Stimulated activated CD8-positive, alpha-beta memory T cell treated with anti-CD3 and anti-CD28 coated beads, Interleukin-4, amount 100 ng/mL, for 48 hours (primary cell): ENCODE measurements around the gene ZNF202.
"Not testable (repeated sequence)": the region's sequence is repeated elsewhere in the genome, so short reads cannot be mapped to it uniquely, and the experiment has no call there.

ENCODE experiments used
- DNase-seq: peaks from one replicate; pipeline ENCODE4 v3.0.0-alpha.2; 2020

Gene ZNF202

DNA sequence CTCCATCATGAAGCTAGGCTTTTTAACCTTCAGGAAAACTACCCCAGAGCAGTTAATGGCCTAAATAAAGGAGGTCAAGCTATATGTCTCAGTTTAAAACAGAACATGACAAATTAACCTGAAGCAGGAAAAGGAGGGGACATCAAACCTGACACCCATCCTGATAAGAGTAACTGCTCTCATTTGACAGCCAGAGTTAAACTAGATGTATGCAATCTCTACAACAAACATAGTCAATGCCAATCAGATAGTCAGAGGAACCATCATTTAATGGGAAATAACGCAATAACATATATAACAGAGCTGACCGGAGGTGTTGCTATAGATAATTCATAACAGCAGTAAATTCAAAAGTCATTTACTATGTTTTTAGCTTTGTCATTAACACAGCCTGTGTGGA lies 3.1 kb downstream of the ZNF202 start:
- DNase-seq: no peak

DNA sequence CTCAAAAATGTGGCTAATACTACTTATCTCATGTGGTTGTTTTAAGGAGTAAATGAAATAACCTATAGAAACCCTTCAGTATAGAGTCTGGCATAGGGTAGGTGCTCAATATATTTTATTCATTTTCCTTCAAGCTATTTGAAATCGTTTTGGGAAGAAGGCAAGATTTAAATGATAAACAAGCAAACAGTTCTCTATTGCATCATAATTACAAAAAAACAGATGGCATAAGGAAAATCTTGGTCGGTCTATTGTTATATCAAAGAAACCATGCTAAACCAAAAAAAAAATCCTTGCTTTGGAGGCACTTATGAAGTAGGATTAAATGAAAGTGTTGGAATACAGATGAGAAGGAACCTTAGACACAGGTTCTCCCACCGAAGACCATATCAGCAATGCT lies 4.7 kb downstream of the ZNF202 start:
- no peak for DNase-seq

DNA sequence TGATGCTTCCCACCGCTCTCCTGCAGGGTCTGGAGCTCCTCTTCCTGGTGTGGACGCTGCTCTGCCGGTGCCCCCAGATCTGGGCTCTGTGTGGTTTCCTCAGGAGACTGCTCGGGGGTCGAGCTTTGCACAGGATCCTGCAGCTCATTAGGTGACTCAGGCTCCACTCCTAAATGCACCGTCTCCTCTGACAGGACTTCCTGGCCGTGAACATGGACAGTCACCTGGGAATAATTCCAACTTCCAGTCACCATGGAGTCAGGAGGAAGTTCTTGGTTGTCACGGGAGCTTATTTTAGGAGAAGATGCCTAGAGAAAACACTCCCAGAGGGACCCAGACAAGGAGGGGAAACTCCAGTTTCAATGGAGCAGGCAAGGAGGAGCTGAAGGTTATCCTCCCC lies 11.9 kb downstream of the ZNF202 start:
- no peak for DNase-seq

DNA sequence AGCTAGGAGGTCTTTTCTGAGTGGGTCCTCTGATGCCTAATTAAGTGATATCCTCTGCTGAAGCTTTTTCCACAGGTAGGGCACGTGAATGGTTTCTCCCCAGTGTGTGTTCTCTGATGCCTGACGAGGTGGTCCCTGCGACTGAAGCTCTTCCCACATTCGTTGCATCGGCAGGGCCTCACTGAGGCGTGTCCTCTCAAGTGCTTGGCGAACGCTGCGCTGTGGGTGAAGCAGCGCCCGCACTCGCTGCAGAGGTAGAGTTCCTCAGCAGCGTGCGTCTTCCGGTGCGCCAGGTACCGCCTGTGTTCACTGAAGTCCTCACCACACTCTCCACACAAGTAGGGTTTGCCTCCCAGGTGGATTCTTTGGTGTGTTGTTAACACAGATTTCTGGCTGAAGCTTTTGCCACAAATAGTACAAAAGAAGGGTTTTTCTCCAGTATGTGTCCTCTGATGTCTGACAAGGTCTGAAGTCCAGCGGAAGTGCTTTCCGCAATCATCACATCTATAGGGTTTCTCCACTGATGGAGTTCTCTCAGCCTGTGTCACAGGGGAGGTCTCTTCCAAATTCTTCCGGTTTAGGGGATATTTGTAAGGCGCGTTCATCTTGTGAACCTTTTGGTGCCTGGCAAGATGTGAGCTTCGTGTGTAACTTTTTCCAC lies 15.3 kb downstream of the ZNF202 start:
- DNase-seq: no peak

DNA sequence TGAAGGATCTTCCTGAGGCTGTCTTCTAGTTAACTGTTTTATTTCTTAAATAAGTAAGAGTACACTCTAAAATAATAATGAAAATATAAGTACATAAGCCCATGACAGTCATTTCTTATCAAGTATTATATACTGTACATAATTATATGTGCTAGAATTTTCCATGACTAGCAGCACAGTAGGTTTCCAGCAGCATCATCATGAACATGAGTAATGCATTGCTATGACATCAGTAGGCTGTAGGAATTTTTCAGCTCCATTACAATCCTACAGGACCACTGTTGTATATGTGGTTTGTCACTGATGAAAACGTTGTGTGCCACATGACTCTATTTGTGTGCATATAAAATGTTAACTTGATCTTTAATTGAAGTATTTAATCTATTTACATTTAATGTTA lies 22.0 kb downstream of the ZNF202 start:
- no peak for DNase-seq

DNA sequence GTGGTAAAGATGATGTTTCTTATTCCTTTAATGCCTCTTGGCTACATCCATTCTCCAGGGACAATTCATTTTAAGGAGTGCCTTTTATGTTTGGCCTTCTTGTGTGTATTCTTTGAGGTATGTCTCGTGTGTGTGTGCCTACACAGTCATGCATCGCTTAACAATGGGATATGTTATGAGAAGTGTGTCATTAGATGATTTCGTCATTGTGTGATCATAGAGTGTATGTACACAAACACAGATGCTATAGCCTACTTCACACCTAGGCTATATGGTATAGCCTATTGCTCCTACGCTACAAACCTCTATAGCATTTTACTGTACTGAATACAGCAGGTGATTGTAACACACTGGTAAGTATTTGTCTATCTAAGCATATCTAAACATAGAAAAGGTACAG lies 23.0 kb downstream of the ZNF202 start:
- DNase-seq: no peak

DNA sequence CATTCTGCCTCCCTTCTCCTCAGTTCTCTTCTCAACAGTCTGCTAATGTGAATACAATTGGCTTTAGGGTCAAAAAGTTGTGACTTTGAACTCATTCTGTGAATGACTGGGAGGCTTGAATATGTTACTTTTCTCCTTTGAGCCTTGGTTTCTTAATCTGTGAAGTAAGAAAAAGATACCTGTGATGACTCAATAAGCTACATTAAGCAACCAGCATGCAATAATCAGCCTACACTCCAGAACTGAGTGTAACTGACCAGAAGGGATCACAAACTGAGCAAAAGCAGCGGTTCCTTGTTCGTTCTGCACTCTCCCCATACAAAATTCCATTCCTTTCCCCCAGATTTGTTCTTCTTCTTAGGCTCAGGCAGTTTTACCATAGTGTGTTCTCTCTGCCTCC lies 23.4 kb downstream of the ZNF202 start:
- DNase-seq: no peak

DNA sequence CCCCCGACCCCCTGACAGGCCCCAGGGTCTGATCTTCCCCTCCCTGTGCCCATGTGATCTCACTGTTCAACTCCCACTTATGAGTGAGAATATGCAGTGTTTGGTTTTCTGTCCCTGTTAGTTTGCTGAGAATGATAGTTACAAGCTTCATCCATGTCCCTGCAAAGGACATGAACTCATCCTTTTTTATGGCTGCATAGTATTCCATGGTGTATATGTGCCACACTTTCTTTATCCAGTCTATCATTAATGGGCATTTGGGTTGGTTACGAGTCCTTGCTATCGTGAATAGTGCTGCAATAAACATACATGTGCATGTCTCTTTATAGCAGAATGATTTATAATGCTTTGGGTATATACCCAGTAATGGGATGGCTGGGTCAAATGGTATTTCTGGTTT lies 28.8 kb downstream of the ZNF202 start:
- DNase-seq: not testable (repeated sequence)

DNA sequence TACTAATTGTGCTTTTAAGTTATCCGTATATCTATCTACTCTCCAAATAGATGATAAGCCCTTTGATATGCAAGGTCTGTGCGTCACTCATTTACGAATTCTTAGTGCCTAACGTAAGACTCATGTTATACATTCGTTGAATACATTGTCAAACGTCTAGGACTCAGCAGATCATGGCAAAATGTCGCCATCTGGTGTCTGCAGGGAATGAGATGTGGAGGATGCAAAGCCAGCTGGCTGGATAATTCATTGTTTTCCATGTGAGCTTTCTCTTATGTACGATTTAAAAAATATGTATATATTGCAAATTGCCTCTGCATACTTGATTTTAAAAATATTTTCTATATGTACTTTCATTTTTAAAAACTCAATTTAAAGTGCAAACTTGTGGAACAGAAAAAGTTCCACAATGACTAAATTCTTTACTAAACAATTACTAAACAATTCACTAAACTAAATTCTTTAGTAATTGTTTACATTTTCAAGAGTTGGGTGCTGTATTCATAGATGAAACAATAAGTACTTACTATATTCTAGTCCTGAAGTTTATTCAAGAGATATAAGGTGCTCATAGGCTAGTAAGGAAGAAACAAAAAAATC lies 33.8 kb downstream of the ZNF202 start:
- peak; percentile 71 for DNase-seq

DNA sequence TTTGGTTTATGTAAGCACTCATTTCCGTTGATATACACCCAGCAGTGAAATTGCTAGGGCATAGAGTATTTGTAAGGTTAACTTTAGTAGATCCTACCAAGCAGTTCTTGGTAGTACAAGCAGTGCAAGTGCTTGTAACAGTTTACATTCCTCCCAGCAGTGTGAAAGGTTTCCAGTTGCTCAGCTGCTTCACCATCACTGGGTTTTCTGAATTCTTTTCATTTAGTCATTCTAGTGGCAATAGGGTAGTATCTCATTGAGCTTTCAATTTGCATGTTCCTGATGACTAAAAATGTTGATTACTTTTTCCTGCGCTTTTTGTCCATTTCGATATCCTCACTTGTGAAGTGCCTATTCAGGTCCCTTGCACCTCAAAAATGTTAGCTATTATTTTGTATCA lies 34.3 kb downstream of the ZNF202 start:
- DNase-seq: no peak

DNA sequence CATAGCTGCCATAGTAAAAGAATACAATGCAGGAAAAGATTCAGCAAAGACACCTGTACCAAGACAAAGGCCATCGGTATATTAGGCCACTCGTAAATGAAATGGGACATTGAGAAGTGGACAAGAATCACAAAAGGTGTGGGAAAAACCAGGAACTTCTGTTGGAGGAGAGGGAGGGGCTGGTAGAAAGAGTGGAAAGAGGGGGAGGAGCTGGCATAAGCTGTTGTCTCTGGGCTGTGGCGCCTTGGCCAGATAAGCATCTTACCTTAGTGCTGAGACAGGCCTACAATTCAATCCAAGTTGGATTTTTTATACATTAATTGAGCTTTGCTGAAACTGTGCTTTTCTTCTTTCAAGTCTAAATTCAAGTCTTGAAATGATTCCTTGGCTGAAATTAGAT lies 37.1 kb downstream of the ZNF202 start:
- no peak for DNase-seq

DNA sequence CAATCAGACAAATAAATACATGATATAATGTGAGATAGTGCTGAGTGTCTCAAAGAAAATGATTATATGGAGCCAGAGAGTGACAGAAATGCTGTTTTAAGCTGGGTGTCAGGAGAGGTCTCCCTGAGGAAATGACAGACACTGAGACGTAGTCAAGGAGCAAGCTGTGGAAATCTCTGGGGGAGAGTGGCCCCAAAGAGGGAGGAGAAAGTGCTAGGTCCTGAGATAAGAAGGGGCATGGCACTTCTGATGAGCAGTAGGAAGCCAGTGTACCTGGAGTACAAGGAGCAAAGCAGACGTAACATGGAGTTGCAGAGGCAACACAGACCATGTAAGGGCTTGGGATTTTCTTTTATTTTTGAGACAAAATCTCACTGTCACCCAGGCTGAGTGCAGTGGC lies 38.8 kb downstream of the ZNF202 start:
- no peak for DNase-seq

DNA sequence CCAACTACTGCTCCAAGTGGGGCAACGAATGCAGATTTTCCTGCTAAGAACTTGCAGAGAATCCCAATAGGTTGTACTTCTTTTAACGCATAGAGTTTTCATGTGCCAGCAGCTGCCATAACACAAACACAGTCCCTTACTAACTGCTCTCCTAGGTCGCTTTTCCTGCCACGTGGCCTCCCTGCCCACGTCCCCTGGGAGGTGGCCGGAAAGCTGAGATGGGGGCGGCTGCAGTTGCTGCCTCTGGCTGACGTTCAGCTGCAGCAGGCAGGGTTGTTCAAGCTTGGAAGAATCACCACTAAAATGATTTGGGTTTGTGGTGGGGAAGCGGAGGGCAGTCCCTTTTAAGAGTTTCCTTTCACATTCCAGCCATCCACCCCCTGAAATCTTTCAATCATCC lies 39.3 kb downstream of the ZNF202 start:
- DNase-seq: no peak

DNA sequence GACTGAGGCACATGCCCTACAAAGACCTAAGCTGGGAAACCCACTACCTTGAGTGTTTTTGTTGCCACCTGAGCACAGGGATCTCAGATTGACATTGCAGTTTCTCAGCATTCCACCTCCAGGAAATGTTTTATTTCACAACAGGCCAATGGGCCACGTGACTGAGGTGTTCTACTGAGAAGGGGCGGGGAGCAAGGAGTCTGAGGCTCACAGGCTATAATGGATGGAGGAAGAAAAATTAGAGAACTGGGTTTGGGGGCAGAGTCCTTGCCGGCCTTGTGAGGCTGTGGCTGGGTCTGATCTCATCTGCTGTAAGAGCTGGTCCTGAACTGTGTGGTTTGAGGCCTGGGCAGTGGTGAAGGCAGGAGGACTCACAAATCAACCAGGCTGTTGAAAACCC lies 40.7 kb downstream of the ZNF202 start:
- DNase-seq: no peak

DNA sequence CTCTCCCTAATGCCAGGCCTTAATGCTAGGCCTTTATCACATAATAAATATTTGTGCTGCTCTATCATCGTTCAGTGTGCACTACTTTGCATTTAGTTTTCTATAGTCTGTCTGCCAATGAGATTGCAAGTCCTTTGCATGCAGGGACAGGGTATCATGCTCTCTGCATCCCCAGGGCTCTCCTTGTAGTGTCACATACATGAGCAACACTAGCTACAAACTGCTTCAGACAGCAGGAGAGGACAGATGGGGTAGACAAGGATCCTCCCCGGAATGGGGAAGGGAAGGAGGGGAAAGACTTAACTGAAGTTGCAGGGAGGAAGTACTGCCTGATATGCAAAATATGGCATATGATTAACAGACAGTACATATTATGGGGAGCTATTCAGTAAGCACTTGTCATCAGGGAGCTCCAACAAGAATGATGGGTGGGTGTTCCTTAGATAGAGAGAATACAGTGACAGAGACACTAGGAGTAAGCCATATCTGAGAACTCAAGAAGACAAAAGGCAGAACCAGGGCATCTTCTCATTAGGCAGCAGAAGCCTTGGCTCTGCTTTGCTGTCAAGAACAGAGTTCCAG lies 42.8 kb downstream of the ZNF202 start:
- no peak for DNase-seq

DNA sequence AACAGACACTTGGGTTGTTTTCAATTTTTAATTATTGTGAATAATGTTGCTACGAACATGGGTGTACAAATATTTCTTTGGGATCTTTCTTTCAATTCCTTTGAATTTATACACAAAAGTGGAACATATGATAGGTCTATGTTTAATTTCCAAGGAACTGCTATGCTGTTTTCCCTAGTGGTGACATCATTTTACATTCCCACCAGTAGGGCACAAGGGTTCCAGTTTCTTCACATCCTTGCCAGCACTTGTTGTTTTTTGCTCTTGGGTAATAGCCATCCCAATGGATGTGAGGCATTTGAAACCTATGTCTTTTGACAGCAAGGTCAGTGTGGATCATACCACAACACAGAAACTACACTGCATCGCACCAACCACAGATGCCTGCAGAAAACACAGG lies 45.3 kb downstream of the ZNF202 start:
- no peak for DNase-seq

DNA sequence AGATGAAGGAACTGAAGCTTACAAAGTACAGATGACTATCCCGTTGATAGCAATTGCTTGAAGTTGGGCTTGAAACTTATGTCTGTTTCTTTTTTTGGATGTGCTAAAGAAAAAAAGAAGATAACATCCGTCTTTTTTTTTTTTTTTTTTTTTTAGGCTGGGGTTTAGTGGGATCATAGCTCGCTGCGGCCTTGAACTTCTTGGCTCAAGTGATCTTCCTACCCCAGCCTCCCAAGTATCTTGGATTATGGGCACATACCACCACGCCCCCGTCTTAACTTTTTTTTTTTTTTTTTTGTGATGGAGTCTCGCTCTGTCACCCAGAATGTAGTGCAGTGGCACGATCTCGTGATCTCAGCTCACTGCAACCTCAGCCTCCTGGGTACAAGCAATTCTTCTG lies 46.2 kb downstream of the ZNF202 start:
- no peak for DNase-seq

DNA sequence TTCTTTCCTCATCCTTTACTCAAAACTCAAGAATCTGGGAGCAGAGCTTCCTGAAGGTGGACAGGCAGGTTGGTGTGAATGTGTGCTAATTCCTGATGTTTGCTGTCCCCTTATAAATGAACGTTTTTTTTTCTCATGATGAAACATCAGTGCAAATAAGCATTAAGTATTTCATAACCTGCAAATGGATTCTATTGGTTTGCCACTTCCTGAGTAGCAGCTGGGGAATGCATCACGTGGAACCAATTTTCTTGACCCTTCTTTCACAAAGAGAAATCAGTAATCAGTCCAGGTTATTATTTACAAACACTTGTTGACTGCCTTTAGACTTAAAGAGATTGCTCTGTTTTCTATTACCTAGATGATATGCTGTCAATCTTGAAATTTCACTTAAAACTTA lies 46.9 kb downstream of the ZNF202 start:
- no peak for DNase-seq

DNA sequence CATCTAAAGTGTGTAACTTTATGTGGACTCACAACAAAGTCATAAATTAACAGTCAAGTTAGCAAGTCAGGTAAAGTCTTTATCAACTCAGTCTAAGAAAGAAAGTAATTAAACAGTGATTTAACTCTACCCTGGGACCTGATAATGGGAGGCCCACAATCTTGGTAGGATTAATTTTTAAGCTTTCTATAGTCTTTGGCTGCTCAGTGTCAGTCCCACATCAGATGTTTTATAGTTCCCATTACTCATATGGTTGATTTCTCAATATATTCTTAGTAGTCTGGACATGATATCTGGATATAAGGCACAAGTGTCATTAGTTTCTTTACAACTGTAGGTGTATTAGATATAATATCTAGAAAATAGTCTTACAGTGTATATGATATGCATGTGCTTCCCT lies 48.5 kb downstream of the ZNF202 start:
- DNase-seq: no peak

DNA sequence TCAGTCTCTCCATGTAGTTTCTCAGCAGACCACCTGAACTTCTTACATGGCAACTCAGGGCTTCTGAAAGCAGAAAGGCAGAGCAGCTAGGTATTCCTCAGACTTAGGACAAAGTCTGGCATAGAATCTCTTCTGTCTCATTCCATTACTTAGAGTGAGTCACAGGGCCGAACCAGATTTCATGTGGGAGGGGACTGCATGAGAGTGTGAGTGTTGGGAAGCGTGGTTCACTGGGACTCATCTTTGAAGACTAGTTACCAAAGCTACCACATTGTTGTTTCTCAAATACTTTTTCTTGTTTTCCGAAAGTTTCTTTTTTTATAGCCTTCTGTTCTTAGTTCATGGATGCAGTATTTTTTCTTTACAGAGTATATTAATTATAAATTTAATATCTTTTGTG lies 51.0 kb downstream of the ZNF202 start:
- DNase-seq: no peak

DNA sequence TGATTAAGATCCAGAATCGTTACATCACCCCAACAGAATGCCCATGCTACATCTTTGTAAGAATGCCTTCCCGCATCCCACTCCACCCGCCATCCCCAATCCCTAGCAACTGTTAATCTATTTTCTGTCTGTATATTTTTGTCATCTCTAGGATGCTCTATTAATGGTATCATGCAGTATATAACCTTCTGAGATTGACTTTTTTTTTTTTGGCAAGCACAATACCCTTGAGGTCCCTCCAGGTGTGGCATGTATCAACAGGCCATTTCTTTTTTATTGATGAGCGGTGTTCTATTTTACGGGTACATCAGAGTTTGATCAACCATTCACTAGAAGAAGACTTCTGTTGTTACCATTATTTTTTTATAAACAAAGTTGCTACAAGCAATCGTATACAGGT lies 56.9 kb downstream of the ZNF202 start:
- DNase-seq: no peak

DNA sequence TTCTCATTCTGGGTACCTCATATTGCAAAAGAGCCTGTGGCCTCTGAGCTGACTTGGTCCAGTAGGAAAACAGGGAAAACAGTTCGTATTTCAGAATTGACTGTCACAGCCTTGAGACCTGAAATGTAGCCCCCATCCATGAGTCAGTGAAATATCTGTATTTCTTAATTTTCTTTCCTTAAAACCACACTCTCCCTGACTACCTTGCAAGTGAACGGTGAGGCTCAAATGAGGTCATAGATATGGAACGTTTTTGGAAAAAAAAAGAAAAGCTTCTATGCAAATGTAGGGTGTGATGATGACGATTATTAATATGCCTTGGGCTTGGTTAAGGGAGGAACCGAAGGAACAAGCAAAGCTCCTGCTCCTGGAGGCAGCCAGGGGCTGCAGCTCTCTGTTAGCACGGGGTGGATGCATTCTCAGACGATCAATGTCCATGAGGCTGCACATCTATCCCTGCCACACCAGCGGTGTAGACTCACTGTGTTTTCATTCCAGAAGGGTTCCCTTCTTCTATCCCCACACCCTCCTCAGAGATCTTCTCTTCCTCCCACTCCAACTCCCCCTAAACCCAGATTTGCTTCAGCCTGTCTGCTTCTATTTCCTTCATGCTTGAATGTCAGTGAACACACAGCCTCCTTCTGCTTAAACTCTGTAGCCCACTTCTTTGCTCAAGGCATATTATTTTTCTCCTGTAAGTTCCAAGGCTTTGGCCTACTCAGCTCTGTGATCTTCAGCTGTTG lies 57.9 kb downstream of the ZNF202 start:
- no peak for DNase-seq

DNA sequence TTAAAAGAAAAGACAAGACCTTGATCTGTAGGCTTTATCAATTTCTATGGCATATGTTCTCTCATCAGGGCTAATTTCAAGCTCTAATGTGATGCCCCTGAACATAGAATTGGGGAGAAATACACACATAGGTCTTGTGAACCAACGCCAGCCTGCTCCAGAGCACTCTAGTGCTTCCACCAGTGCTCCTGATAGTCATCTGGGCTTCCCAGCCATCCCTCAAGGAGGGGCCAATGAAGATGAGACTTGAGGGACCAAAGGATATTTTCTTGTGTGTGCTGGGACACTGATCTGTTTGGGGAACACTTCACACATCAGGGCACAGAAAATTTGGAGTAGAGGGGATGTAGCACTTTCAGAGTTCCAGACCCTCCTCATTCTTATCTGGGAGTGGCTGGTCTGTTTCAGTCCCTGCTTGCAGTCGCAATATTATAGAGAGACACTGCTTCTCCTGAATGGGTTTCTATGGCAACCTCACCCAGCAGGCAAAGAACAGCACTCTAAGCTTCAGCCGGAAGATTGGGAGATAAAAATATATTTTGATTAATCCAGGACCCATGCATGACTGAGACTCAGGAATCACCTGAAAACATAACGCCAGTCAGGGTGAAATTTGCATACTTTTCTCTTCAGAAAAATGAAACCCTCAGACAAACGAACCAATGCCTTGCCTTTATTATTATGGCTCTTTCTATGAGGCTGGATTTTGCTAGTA lies 58.6 kb downstream of the ZNF202 start:
- no peak for DNase-seq

DNA sequence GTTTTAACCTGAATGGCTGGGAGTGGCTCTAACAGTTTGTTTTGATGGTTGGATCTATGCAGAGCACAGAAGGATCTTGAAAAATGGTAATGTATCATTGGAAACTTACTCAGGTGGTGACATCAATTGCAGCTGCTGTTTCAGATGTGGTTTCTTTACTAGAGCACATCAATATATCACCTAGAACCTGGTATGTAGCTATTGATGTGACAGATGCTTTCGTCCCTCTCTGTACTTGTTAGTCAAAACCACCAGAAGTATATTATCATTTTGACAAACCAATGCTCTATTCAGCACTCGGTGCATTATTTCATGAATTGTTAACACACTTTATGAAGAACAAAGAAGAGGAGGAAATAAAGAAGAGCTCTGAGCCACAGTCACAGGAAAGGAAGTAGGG lies 60.4 kb downstream of the ZNF202 start:
- no peak for DNase-seq
